GM20000 (cell line): Measurements from ENCODE around the gene POU2AF1.

ENCODE experiments used
- DNase-seq: peaks from one replicate; pipeline ENCODE4 v3.0.0; 2012; ENCODE audit warnings: low spot score
- CTCF ChIP-seq: IDR thresholded peaks from 2 replicates; pipeline ENCODE4 v1.5.1; 2012; ENCODE audit warnings: mild to moderate bottlenecking, control low read depth; ENCODE audit errors: extremely low read depth, missing control alignments

POU2AF1 gene

GRCh38 chr11:111330234-111330893 is 48.7 kb downstream of the POU2AF1 start:
- DNase-seq, result no peak
- no peak for TF ChIP-seq CTCF

GRCh38 chr11:111329306-111330204 is 49.5 kb downstream of the POU2AF1 start:
- TF ChIP-seq CTCF, result no peak
- DNase-seq, result no peak

- no peak for DNase-seq
- no peak for TF ChIP-seq CTCF
Observed at GRCh38 chr11:111327908-111328624, 51.0 kb downstream of the POU2AF1 start.

GRCh38 chr11:111326824-111327223 is 52.3 kb downstream of the POU2AF1 start:
- no peak for TF ChIP-seq CTCF
- no peak for DNase-seq

GRCh38 chr11:111325259-111325658 is 53.8 kb downstream of the POU2AF1 start:
- TF ChIP-seq CTCF, result no peak
- DNase-seq, result no peak

GRCh38 chr11:111324277-111324720 is 54.8 kb downstream of the POU2AF1 start:
- no peak for DNase-seq
- TF ChIP-seq CTCF, result no peak
